ENCODE measurements around the gene NECTIN1. TPM values are rescaled to one million over a fixed set of nuclear protein-coding genes. Genes with fewer than 3 reads are reported as not detected.

The NECTIN1 gene
- total and polyA plus RNA-seq, 2 of the 4 experiments (the other 2 are of a cell fraction), result 2.3 to 4.2 TPM

- dilution Hi-C loops (cut with HindIII; ENCODE audit: low sequenced_read_pairs, unreplicated experiment), result no loop called here
- H2BK5ac ChIP-seq (ENCODE audit: low read depth, low read length, poor library complexity, severe bottlenecking), result no peak overlapping the region
- H3K27me3 ChIP-seq (ENCODE audit: control insufficient read depth, insufficient read depth, low read length), result peaks cover 67% of the 10 kb centered on the region
- no peak overlapping the region for H3K4ac ChIP-seq (ENCODE audit: low read depth, low read length)
- no peak overlapping the region for H3K27ac ChIP-seq (ENCODE audit: insufficient read depth, low read length)
- no peak overlapping the region for H2BK20ac ChIP-seq (ENCODE audit: low read depth, low read length)
- no peak overlapping the region for H2BK15ac ChIP-seq (ENCODE audit: low read depth, low read length)
- ATAC-seq (ENCODE audit: low read depth) (peak; percentile 80), DNase-seq (no peak)
- peak overlapping the region; percentile 7; the same call in 1 of the 2 replicates for H2AK5ac ChIP-seq (ENCODE audit: low read depth, low read length)
- no peak overlapping the region for H3K4me3 ChIP-seq (ENCODE audit: insufficient read depth, low read depth, low read length)
- H4K5ac ChIP-seq (ENCODE audit: low read depth, low read length), result no peak overlapping the region
- ChIA-PET POLR2A (ENCODE audit: unreplicated experiment) (no interaction called here), CTCF (no interaction called here)
- H3K9me3 ChIP-seq (ENCODE audit: control insufficient read depth, insufficient read depth, low read length), result no peaks in the 10 kb centered on the region
- H2AFZ ChIP-seq (replicated peaks; ENCODE audit: low read length, poor library complexity), result peak overlapping the region; percentile 68
- H3K23ac ChIP-seq (ENCODE audit: low read depth, low read length), result no peak overlapping the region
- H3K56ac ChIP-seq (ENCODE audit: extremely low read depth, insufficient read depth, low read length), result no peak overlapping the region
- H3K18ac ChIP-seq (ENCODE audit: low read depth, low read length), result no peak overlapping the region
- no peak overlapping the region; the same call in 1 of the 2 replicates for H3K4me2 ChIP-seq (ENCODE audit: low read depth, low read length)
- no peaks in the 10 kb centered on the region; the same call in 1 of the 2 replicates for H3K4me1 ChIP-seq (ENCODE audit: control insufficient read depth, insufficient read depth, low read length)
- no peak for TF ChIP-seq ELK1 (IDR thresholded peaks at IDR 0.05; ENCODE audit: borderline replicate concordance, low read depth, low read length)
- TF ChIP-seq CHD1 (IDR thresholded peaks at IDR 0.05; ENCODE audit: low read depth, low read length), result no peak
- peak; percentile 45 for TF ChIP-seq SMC3 (IDR thresholded peaks at IDR 0.05; ENCODE audit: low read depth, low read length)
- TF ChIP-seq RAD21 (IDR thresholded peaks at IDR 0.05; ENCODE audit: low read length), result peak; percentile 33; the same call in 1 of the 2 replicates
- peak; percentile 57 for TF ChIP-seq CTCF (conservative IDR thresholded peaks at IDR 0.05; ENCODE audit: low read depth, low read length)
- no peak for TF ChIP-seq FOS (IDR thresholded peaks at IDR 0.05; ENCODE audit: low read depth, low read length)
- no peak overlapping the region for H4K91ac ChIP-seq (ENCODE audit: insufficient read depth, low read depth, low read length)
- no peak overlapping the region for H2BK120ac ChIP-seq (ENCODE audit: low read depth, low read length)
- no peaks in the 10 kb centered on the region for H3K36me3 ChIP-seq (ENCODE audit: control insufficient read depth, insufficient read depth, low read length)
- H3K79me1 ChIP-seq (ENCODE audit: low read depth in 1 of 2, low read length in 2 of 2), result no peaks in the 10 kb centered on the region
- no peak overlapping the region for H3K14ac ChIP-seq (replicated peaks; ENCODE audit: low read depth, low read length)
- in situ Hi-C loops (cut with MboI; ENCODE audit: low sequenced_read_pairs), result no loop called here
- no peak overlapping the region for H4K8ac ChIP-seq (ENCODE audit: low read depth in 2 of 2, low read length in 2 of 2)
- H3K9ac ChIP-seq (ENCODE audit: low read depth, low read length), result no peak overlapping the region
- H4K20me1 ChIP-seq (ENCODE audit: insufficient read depth, low read length), result no peaks in the 10 kb centered on the region
- BruUV-seq (replicated peaks), result no TSS peak
- intact Hi-C loops (cut with micrococcal nuclease), result loop anchor here (1.0 kb wide), 1 partner anchor 260 kb away; no protein-coding TSS in a partner anchor
- no peak overlapping the region for H2AK9ac ChIP-seq (replicated peaks; ENCODE audit: low read depth, low read length, poor library complexity)
- 0 out of 2 replicates have a peak, but pooled peaks cover 2% of the 10 kb centered on the region for H3K9me1 ChIP-seq (ENCODE audit: insufficient read depth, low read length)
- WGBS, 2 experiments (ENCODE audit: extremely low coverage in 2 of 2, insufficient read length in 1 of 2), result 29% methylated on average over 9 of the region's 54 CpGs; no CpG with 5 or more reads in 1 of the 2 experiments
Measured at GRCh38 chr11:119741369-119742262, 12.6 kb upstream of the NECTIN1 start.

All from IMR-90 (cell line).